Transverse colon (tissue), 4 donors: ENCODE results near the gene ALDH1L2.

Experiments used
- CTCF ChIP-seq, 5 experiments: fragments of 200-600 bp in 3 of 5; fragments of 450-650 bp in 2 of 5; sonication (generic) in 3 of 5; IDR thresholded peaks; 1 replicate in 2 of 5; 2 replicates in 3 of 5; pipeline ENCODE4 v1.5.1; 2016 to 2017; ENCODE audit warnings: antibody characterized with exemption in 5 of 5, inconsistent platforms in 3 of 5, mild to moderate bottlenecking in 2 of 5, moderate library complexity in 1 of 5
- POLR2AphosphoS5 ChIP-seq, 3 donors: sonication (generic); formaldehyde crosslinking; IDR thresholded peaks; one replicate each; pipeline ENCODE4 v1.6.1; 2016; ENCODE audit warnings: antibody characterized with exemption in 3 of 3

DNA sequence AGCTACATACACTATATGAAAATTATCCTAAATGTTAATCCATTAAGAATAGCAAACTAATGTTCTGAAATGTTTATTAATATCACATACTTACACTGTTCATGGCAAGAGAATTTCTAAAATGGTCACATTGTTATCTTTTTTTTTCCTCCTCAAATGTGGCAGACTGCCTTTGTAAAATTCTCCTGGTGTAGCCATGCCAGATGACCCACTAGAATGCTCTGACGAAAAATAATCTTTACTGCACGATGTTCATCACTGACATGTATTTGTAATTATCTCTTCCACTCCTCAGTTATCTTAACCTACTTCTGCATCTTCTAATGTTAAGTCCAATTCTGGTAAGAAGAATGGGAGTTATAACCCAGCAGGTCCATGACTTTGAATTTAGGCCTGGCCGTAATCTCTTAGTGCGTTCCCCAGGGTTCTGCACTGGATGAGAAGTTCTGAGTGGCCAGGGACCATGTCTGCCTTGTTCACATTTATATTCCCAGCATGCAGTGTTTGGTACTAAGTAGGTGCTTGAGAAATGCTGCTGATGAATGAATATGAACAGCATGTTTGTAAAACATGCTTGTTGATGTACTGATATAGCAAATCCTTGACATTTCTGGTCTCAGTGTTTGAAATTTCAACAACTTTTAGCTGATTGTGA lies 51.4 kb downstream of the ALDH1L2 start:
- TF ChIP-seq CTCF (IDR thresholded peaks at IDR 0.05) (no peak), POLR2AphosphoS5 (IDR thresholded peaks at IDR 0.05) (no peak)
